SK-N-SH (cell line): ENCODE results near the gene C19orf12. TPM values are rescaled to one million over a fixed set of nuclear protein-coding genes. Genes with fewer than 3 reads are reported as not detected.

ENCODE experiments used
- CTCF ChIA-PET: fragments of 300-600, 350-600 bp; formaldehyde crosslinking; extraction: SDS; loops from one replicate; lab custom pipeline; 2021; lab: Yijun Ruan, JAX
- POLR2A ChIA-PET: fragments of 350-600 bp; sonication (Branson Sonifier 250); formaldehyde crosslinking; extraction: SDS; loops from one replicate; lab custom pipeline; 2020; ENCODE audit warnings: antibody characterized with exemption, inconsistent platforms; lab: Yijun Ruan, JAX
- DNase-seq: peaks from one replicate; pipeline ENCODE4 v3.0.0; 2012
- H2AFZ ChIP-seq: fragments of 200-600 bp; sonication (generic); 2 replicates; pipeline ENCODE4 v1.8.1; 2016; ENCODE audit warnings: antibody characterized with exemption, mild to moderate bottlenecking, low read depth
- H3F3A ChIP-seq: fragments of 200-600 bp; sonication (generic); replicated peaks from 2 replicates; pipeline ENCODE3; 2016; ENCODE audit warnings: antibody characterized with exemption, mild to moderate bottlenecking; ENCODE audit not compliant: insufficient read depth
- H3K27ac ChIP-seq, 2 experiments: fragments of 200-500 bp in 1 of 2; fragments of 200-600 bp in 1 of 2; sonication (Bioruptor generic) in 1 of 2; sonication (generic), shearing (Covaris generic) in 1 of 2; 2 replicates each; pipeline versions ENCODE4 v1.5.1 to v1.6.1; 2014 to 2016; ENCODE audit warnings: low read depth in 2 of 2, inconsistent platforms in 1 of 2, low read length in 1 of 2, mild to moderate bottlenecking in 1 of 2, mixed read lengths in 1 of 2
- H3K27me3 ChIP-seq: fragments of 200-600 bp; sonication (generic), shearing (Covaris generic); 2 replicates; pipeline ENCODE4 v1.6.1; 2016; ENCODE audit warnings: mixed run types; ENCODE audit not compliant: insufficient read depth
- H3K36me3 ChIP-seq, 2 experiments: fragments of 200-500 bp in 1 of 2; fragments of 200-600 bp in 1 of 2; sonication (Bioruptor generic) in 1 of 2; sonication (generic) in 1 of 2; replicated peaks in 1 of 2; 2 replicates each; pipeline versions ENCODE3 to v1.5.1; 2014 to 2016; ENCODE audit warnings: low read length in 1 of 2, mild to moderate bottlenecking in 1 of 2; ENCODE audit not compliant: insufficient read depth in 2 of 2, control insufficient read depth in 1 of 2
- H3K4me1 ChIP-seq, 2 experiments: fragments of 200-500 bp in 1 of 2; fragments of 200-600 bp in 1 of 2; sonication (Bioruptor generic) in 1 of 2; sonication (generic), shearing (Covaris generic) in 1 of 2; 2 replicates each; pipeline versions ENCODE4 v1.5.1 to v1.6.1; 2014 to 2016; ENCODE audit warnings: low read depth in 1 of 2, low read length in 1 of 2, mixed run types in 1 of 2; ENCODE audit not compliant: insufficient read depth in 2 of 2, control insufficient read depth in 1 of 2
- H3K4me2 ChIP-seq: fragments of 200-600 bp; sonication (generic), shearing (Covaris generic); 2 replicates; pipeline ENCODE4 v1.6.1; 2017; ENCODE audit warnings: mixed run types
- H3K4me3 ChIP-seq, 2 experiments: fragments of 200-500 bp in 1 of 2; fragments of 200-600 bp in 1 of 2; sonication (Bioruptor generic) in 1 of 2; sonication (generic), shearing (Covaris generic) in 1 of 2; 2 replicates each; pipeline versions ENCODE4 v1.5.1 to v1.8.1; 2014 to 2016; ENCODE audit warnings: low read depth in 2 of 2, inconsistent platforms in 1 of 2, low read length in 1 of 2, mild to moderate bottlenecking in 1 of 2, mixed read lengths in 1 of 2, moderate library complexity in 1 of 2
- H3K79me2 ChIP-seq: fragments of 200-600 bp; sonication (generic); 2 replicates; pipeline ENCODE4 v1.8.1; 2017; ENCODE audit warnings: mild to moderate bottlenecking; ENCODE audit not compliant: insufficient read depth
- H3K9ac ChIP-seq: fragments of 200-600 bp; sonication (generic); 2 replicates; pipeline ENCODE4 v1.6.1; 2017; ENCODE audit warnings: mixed run types
- H3K9me2 ChIP-seq: fragments of 200-600 bp; sonication (generic); 2 replicates; pipeline ENCODE4 v1.6.1; 2017; ENCODE audit warnings: mixed run types
- H3K9me3 ChIP-seq: fragments of 200-600 bp; sonication (generic); 2 replicates; pipeline ENCODE4 v1.6.1; 2017; ENCODE audit warnings: mixed run types, mild to moderate bottlenecking, moderate library complexity
- H4K20me1 ChIP-seq: fragments of 200-600 bp; sonication (generic); 2 replicates; pipeline ENCODE4 v1.6.1; 2017; ENCODE audit warnings: mild to moderate bottlenecking, mixed run types; ENCODE audit not compliant: insufficient read depth
- EZH2phosphoT487 ChIP-seq: fragments of 200-600 bp; sonication (generic); IDR thresholded peaks from 2 replicates; pipeline ENCODE4 v1.6.1; 2017; ENCODE audit warnings: low read depth, mixed run types, mild to moderate bottlenecking, antibody characterized with exemption, moderate library complexity, borderline replicate concordance
- GATA2 ChIP-seq: sonication (generic); formaldehyde crosslinking; IDR thresholded peaks from 2 replicates; pipeline ENCODE4 v1.5.0; 2020; ENCODE audit warnings: mild to moderate bottlenecking, missing genetic modification reagents
- PBX3 ChIP-seq: IDR thresholded peaks from 2 replicates; pipeline ENCODE4; 2012
- RCOR1 ChIP-seq: fragments of 150-350 bp; IDR thresholded peaks from 2 replicates; pipeline ENCODE4 v1.6.1; 2017; ENCODE audit warnings: antibody characterized with exemption, low read length
- SIN3A ChIP-seq: IDR thresholded peaks from 2 replicates; pipeline ENCODE4 v1.6.1; 2012; ENCODE audit warnings: low read depth, mild to moderate bottlenecking, low read length, moderate library complexity, borderline replicate concordance
- USF1 ChIP-seq: IDR thresholded peaks from 2 replicates; pipeline ENCODE4 v1.4.0; 2012; ENCODE audit warnings: low read depth, borderline replicate concordance
- USF2 ChIP-seq: fragments of 150-350 bp; IDR thresholded peaks from 2 replicates; pipeline ENCODE4 v1.6.1; 2017; ENCODE audit warnings: antibody characterized with exemption, low read length, low read depth, borderline replicate concordance
- WGBS: methylation state at CpG from one replicate; pipeline ENCODE4 v1.1.6; 2017; ENCODE audit warnings: low lambda C conversion rate; 5-methylcytosine and 5-hydroxymethylcytosine counted together
- polyA plus RNA-seq, 3 experiments: library from polyadenylated mRNA; depleted of rRNA; stranded (reverse); fragments of >200 nt; gene quantifications; 2 replicates each; pipeline ENCODE4 v1.2.3, GENCODE V29; 2012
- TF ChIP-seq, protein P1 (sequence below): fragments of 150-350 bp; IDR thresholded peaks from 2 replicates; pipeline ENCODE4 v1.6.1; 2016; ENCODE audit warnings: mild to moderate bottlenecking, low read depth, low read length

The C19orf12 gene
- polyA plus RNA-seq, 1 of the 3 experiments (the other 2 are of a cell fraction): 30.5 TPM

GRCh38 chr19:29727906-29728305, 12.8 kb upstream of the C19orf12 start:
- no peaks in the 10 kb centered on the region for H4K20me1 ChIP-seq
- no peaks in the 10 kb centered on the region; the same call in 1 of the 2 replicates for H3K27me3 ChIP-seq
- TF ChIP-seq EZH2phosphoT487 (no peak), RCOR1 (no peak), SIN3A (no peak), GATA2 (CRISPR knock-in tag) (no peak), USF2 (no peak)
- TF ChIP-seq, protein P1, sequence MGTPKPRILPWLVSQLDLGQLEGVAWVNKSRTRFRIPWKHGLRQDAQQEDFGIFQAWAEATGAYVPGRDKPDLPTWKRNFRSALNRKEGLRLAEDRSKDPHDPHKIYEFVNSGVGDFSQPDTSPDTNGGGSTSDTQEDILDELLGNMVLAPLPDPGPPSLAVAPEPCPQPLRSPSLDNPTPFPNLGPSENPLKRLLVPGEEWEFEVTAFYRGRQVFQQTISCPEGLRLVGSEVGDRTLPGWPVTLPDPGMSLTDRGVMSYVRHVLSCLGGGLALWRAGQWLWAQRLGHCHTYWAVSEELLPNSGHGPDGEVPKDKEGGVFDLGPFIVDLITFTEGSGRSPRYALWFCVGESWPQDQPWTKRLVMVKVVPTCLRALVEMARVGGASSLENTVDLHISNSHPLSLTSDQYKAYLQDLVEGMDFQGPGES: no peak
- no peaks in the 10 kb centered on the region for H3K79me2 ChIP-seq
- H3K27ac ChIP-seq: no peak overlapping the region
- H3K9ac ChIP-seq: no peak overlapping the region
- H3K9me2 ChIP-seq: no peaks in the 10 kb centered on the region
- H3K36me3 ChIP-seq: no peaks in the 10 kb centered on the region
- H3K9me3 ChIP-seq: no peaks in the 10 kb centered on the region
- ChIA-PET CTCF (interaction anchor here (0.9 to 7.9 kb wide), 5 partner anchors 11 to 145 kb away, joined by 5 to 94 read pairs (median 40); partner anchors contain the start of gene C19orf12), POLR2A (no interaction called here)
- 56% methylated on average over 6 of the region's 6 CpGs for WGBS
- no peak overlapping the region for H3K4me3 ChIP-seq
- no peak overlapping the region for H2AFZ ChIP-seq
- DNase-seq: no peak
- H3K4me1 ChIP-seq: no peaks in the 10 kb centered on the region; a peak in 1 of 4 replicates
- H3F3A ChIP-seq: no peaks in the 10 kb centered on the region
- H3K4me2 ChIP-seq: no peak overlapping the region

DNA sequence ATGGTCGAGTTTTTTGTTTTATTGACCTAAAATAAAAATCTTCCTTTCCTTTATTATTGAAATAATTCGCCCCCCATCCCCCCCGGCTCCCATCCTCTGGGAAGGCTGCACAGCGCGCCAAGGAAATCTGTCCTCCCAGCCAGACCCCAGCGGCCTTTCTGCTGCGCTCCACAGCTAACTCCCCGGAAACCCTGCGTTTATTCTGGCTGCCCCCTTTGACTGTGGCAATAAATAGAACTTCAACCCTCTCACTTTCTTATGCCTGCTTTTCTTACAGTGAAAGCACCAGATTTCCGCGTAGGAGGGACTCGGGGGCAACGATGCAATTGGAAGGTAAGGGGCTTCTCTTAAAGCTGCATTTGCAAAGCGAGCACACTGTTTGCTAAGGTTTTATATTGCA, 9.7 kb upstream of the C19orf12 start:
- ChIA-PET POLR2A (no interaction called here), CTCF (interaction anchor here (1.2 to 7.9 kb wide), 5 partner anchors 8 to 149 kb away, joined by 4 to 94 read pairs (median 4); partner anchors contain the start of gene C19orf12)
- no peaks in the 10 kb centered on the region; the same call in 1 of the 2 replicates for H3K27me3 ChIP-seq
- H3K79me2 ChIP-seq: no peaks in the 10 kb centered on the region
- H3K9me3 ChIP-seq: no peaks in the 10 kb centered on the region
- no peaks in the 10 kb centered on the region; a peak in 1 of 4 replicates for H3K4me1 ChIP-seq
- WGBS: 77% methylated on average over 14 of the region's 14 CpGs
- H2AFZ ChIP-seq: no peak overlapping the region
- no peaks in the 10 kb centered on the region for H3K36me3 ChIP-seq
- H3F3A ChIP-seq: no peaks in the 10 kb centered on the region
- no peak overlapping the region for H3K9ac ChIP-seq
- H4K20me1 ChIP-seq: no peaks in the 10 kb centered on the region
- H3K9me2 ChIP-seq: no peaks in the 10 kb centered on the region
- no peak for DNase-seq
- TF ChIP-seq USF1 (no peak), PBX3 (no peak)
- TF ChIP-seq, protein P1: no peak
- no peak overlapping the region for H3K4me2 ChIP-seq
- H3K27ac ChIP-seq: no peak overlapping the region
- no peak overlapping the region for H3K4me3 ChIP-seq
